Ishikawa (cell line): ENCODE results near the gene SAMD3.

Experiments used
- CREB1 ChIP-seq: IDR thresholded peaks from 2 replicates; pipeline ENCODE4 v1.6.1; 2012; ENCODE audit warnings: low read depth
- EGR1 ChIP-seq: IDR thresholded peaks from 2 replicates; pipeline ENCODE4 v1.6.1; 2012
- EP300 ChIP-seq: IDR thresholded peaks from 2 replicates; pipeline ENCODE4 v1.6.1; 2012; ENCODE audit warnings: borderline replicate concordance
- FOXM1 ChIP-seq: IDR thresholded peaks from 2 replicates; pipeline ENCODE4 v1.6.1; 2012; ENCODE audit warnings: low read depth, borderline replicate concordance
- NFIC ChIP-seq: IDR thresholded peaks from 2 replicates; pipeline ENCODE4 v1.6.1; 2012
- RAD21 ChIP-seq: IDR thresholded peaks from 2 replicates; pipeline ENCODE4 v1.6.1; 2012; ENCODE audit warnings: low read depth
- TAF1 ChIP-seq: IDR thresholded peaks from 2 replicates; pipeline ENCODE4 v1.6.1; 2012; ENCODE audit warnings: low read depth, mild to moderate bottlenecking
- TCF12 ChIP-seq: IDR thresholded peaks from 2 replicates; pipeline ENCODE4 v1.6.1; 2012; ENCODE audit warnings: low read depth
- TEAD4 ChIP-seq: IDR thresholded peaks from 2 replicates; pipeline ENCODE4 v1.6.1; 2012
- YY1 ChIP-seq: IDR thresholded peaks from 2 replicates; pipeline ENCODE4 v1.6.1; 2012; ENCODE audit warnings: low read depth
- TF ChIP-seq, protein P1 (sequence below): IDR thresholded peaks from 2 replicates; pipeline ENCODE4 v1.6.1; 2012
- TF ChIP-seq, protein P2 (sequence below): IDR thresholded peaks from 2 replicates; pipeline ENCODE4 v1.6.1; 2012; ENCODE audit warnings: low read depth, mild to moderate bottlenecking
- TF ChIP-seq, protein P3 (sequence below): IDR thresholded peaks from 2 replicates; pipeline ENCODE4 v1.6.1; 2012

DNA sequence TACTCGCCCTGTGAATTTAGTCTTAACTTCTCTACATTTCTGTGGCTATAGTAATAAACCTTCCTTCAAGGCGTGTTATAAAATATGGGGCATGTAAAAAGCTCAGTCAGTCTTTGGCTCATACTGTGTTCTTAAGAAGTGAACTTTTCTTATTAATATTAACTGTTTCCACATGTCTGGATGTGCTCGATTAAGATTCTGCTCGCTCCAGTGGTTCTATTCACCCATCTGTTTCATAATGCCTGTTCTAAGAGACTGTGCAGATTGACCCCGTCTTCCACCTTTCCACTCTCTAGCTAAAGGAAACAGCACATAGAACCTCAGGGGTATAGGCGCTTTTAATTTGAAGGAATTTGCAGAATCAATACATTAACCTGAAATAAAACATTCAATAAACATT is 104.5 kb downstream of the SAMD3 start:
- TF ChIP-seq TAF1 (no peak), CREB1 (no peak), FOXM1 (no peak), EP300 (no peak), NFIC (no peak), YY1 (no peak), RAD21 (no peak), EGR1 (no peak), TCF12 (no peak), TEAD4 (no peak)
- TF ChIP-seq, protein P1, sequence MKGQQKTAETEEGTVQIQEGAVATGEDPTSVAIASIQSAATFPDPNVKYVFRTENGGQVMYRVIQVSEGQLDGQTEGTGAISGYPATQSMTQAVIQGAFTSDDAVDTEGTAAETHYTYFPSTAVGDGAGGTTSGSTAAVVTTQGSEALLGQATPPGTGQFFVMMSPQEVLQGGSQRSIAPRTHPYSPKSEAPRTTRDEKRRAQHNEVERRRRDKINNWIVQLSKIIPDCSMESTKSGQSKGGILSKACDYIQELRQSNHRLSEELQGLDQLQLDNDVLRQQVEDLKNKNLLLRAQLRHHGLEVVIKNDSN = no peak
- TF ChIP-seq, protein P2, sequence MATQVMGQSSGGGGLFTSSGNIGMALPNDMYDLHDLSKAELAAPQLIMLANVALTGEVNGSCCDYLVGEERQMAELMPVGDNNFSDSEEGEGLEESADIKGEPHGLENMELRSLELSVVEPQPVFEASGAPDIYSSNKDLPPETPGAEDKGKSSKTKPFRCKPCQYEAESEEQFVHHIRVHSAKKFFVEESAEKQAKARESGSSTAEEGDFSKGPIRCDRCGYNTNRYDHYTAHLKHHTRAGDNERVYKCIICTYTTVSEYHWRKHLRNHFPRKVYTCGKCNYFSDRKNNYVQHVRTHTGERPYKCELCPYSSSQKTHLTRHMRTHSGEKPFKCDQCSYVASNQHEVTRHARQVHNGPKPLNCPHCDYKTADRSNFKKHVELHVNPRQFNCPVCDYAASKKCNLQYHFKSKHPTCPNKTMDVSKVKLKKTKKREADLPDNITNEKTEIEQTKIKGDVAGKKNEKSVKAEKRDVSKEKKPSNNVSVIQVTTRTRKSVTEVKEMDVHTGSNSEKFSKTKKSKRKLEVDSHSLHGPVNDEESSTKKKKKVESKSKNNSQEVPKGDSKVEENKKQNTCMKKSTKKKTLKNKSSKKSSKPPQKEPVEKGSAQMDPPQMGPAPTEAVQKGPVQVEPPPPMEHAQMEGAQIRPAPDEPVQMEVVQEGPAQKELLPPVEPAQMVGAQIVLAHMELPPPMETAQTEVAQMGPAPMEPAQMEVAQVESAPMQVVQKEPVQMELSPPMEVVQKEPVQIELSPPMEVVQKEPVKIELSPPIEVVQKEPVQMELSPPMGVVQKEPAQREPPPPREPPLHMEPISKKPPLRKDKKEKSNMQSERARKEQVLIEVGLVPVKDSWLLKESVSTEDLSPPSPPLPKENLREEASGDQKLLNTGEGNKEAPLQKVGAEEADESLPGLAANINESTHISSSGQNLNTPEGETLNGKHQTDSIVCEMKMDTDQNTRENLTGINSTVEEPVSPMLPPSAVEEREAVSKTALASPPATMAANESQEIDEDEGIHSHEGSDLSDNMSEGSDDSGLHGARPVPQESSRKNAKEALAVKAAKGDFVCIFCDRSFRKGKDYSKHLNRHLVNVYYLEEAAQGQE = no peak
- TF ChIP-seq, protein P3, sequence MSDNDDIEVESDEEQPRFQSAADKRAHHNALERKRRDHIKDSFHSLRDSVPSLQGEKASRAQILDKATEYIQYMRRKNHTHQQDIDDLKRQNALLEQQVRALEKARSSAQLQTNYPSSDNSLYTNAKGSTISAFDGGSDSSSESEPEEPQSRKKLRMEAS = no peak
